OCI-M2 (cell line): ENCODE measurements around the gene MED13L.
"Not testable (repeated sequence)": the region's sequence is repeated elsewhere in the genome, so short reads cannot be mapped to it uniquely, and the experiment has no call there.

Experiments
- DNase-seq: peaks from one replicate; lab custom pipeline; 2025; ENCODE audit not compliant: unreplicated experiment; lab: John Stamatoyannopoulos, UW

The MED13L gene

GRCh38 chr12:116062698-116063097 is 214.8 kb downstream of the MED13L start:
- DNase-seq: no peak

GRCh38 chr12:116060764-116061163 is 216.7 kb downstream of the MED13L start:
- no peak for DNase-seq

GRCh38 chr12:116059904-116060303 is 217.6 kb downstream of the MED13L start:
- DNase-seq: no peak

- DNase-seq: no peak
Observed at GRCh38 chr12:116058574-116058973, 218.9 kb downstream of the MED13L start.

- no peak for DNase-seq
Observed at GRCh38 chr12:116057356-116057755, 220.1 kb downstream of the MED13L start.

GRCh38 chr12:116055895-116056607 is 221.4 kb downstream of the MED13L start:
- no peak for DNase-seq

GRCh38 chr12:116054280-116054679 is 223.2 kb downstream of the MED13L start:
- no peak for DNase-seq

GRCh38 chr12:116053479-116054200 is 223.9 kb downstream of the MED13L start:
- no peak for DNase-seq

GRCh38 chr12:116050275-116050674 is 227.2 kb downstream of the MED13L start:
- DNase-seq: no peak

GRCh38 chr12:116048879-116049278 is 228.6 kb downstream of the MED13L start:
- DNase-seq: no peak

GRCh38 chr12:116046039-116046438 is 231.5 kb downstream of the MED13L start:
- DNase-seq: no peak

GRCh38 chr12:116045150-116045549 is 232.3 kb downstream of the MED13L start:
- no peak for DNase-seq

GRCh38 chr12:116043659-116044535 is 233.6 kb downstream of the MED13L start:
- no peak for DNase-seq

- no peak for DNase-seq
Observed at GRCh38 chr12:116040402-116040801, 237.1 kb downstream of the MED13L start.

GRCh38 chr12:116039081-116039480 is 238.4 kb downstream of the MED13L start:
- DNase-seq: no peak

- no peak for DNase-seq
Observed at GRCh38 chr12:116037941-116038837, 239.3 kb downstream of the MED13L start.

GRCh38 chr12:116033765-116034164 is 243.7 kb downstream of the MED13L start:
- DNase-seq: no peak

GRCh38 chr12:116031624-116032023 is 245.9 kb downstream of the MED13L start:
- not testable (repeated sequence) for DNase-seq

GRCh38 chr12:116028619-116029018 is 248.9 kb downstream of the MED13L start:
- DNase-seq: no peak

GRCh38 chr12:116027551-116027821 is 250.0 kb downstream of the MED13L start:
- DNase-seq: no peak
